GM19468 (cell line): ENCODE measurements around the gene PLAAT2.
"Not testable (repeated sequence)": the region's sequence is repeated elsewhere in the genome, so short reads cannot be mapped to it uniquely, and the experiment has no call there.

Experiments
- ATAC-seq: cut with Tn5 transposase; IDR thresholded peaks from one replicate; pipeline ENCODE4 v1.9.1; 2021; ENCODE audit warnings: mild to moderate bottlenecking, moderate library complexity, moderate number of reproducible peaks; ENCODE audit not compliant: unreplicated experiment; ENCODE audit errors: extremely low read depth

Gene PLAAT2

GRCh38 chr11:63563201-63564055 is at the start of gene PLAAT2:
PLAAT2 (minus strand) TSS chr11:63563379; CDS start chr11:63563324, 55 bp downstream.
- no peak for ATAC-seq

GRCh38 chr11:63612181-63612580 is 49.0 kb upstream of the PLAAT2 start:
- ATAC-seq = no peak

- no peak for ATAC-seq
These were observed 48.2 kb upstream of the PLAAT2 start for GRCh38 chr11:63611395-63611747.

- ATAC-seq = no peak
These were observed 47.6 kb upstream of the PLAAT2 start for GRCh38 chr11:63610604-63611394.

GRCh38 chr11:63609971-63610580 is 46.9 kb upstream of the PLAAT2 start:
- ATAC-seq = no peak

- ATAC-seq = no peak
These were observed 46.4 kb upstream of the PLAAT2 start for GRCh38 chr11:63609536-63609935.

- ATAC-seq = no peak
These were observed 45.5 kb upstream of the PLAAT2 start for GRCh38 chr11:63608353-63609345.

GRCh38 chr11:63603180-63603518 is 40.0 kb upstream of the PLAAT2 start:
- no peak for ATAC-seq

GRCh38 chr11:63602290-63603179 is 39.4 kb upstream of the PLAAT2 start:
- ATAC-seq = not testable (repeated sequence)

GRCh38 chr11:63599211-63600122 is 36.3 kb upstream of the PLAAT2 start:
- no peak for ATAC-seq

- no peak for ATAC-seq
These were observed 35.4 kb upstream of the PLAAT2 start for GRCh38 chr11:63598556-63598955.

GRCh38 chr11:63595296-63595695 is 32.1 kb upstream of the PLAAT2 start:
- no peak for ATAC-seq

GRCh38 chr11:63592975-63593395 is 29.8 kb upstream of the PLAAT2 start:
- ATAC-seq = no peak

GRCh38 chr11:63590024-63590788 is 27.0 kb upstream of the PLAAT2 start:
- no peak for ATAC-seq

- ATAC-seq = no peak
These were observed 25.8 kb upstream of the PLAAT2 start for GRCh38 chr11:63589000-63589399.

- no peak for ATAC-seq
These were observed 23.4 kb upstream of the PLAAT2 start for GRCh38 chr11:63586451-63587166.

- no peak for ATAC-seq
These were observed 20.1 kb upstream of the PLAAT2 start for GRCh38 chr11:63583357-63583677.
